MV-4-11 (cell line): ENCODE data around the gene DOHH.
"Not testable (repeated sequence)": the region's sequence is repeated elsewhere in the genome, so short reads cannot be mapped to it uniquely, and the experiment has no call there.

Experiments used
- DNase-seq: peaks from one replicate; lab custom pipeline; 2025; lab: John Stamatoyannopoulos, UW

The DOHH gene

GRCh38 chr19:3519126-3519525 is 18.7 kb upstream of the DOHH start:
- no peak for DNase-seq

- no peak for DNase-seq
Observed at GRCh38 chr19:3518659-3519058, 18.2 kb upstream of the DOHH start.

DNA sequence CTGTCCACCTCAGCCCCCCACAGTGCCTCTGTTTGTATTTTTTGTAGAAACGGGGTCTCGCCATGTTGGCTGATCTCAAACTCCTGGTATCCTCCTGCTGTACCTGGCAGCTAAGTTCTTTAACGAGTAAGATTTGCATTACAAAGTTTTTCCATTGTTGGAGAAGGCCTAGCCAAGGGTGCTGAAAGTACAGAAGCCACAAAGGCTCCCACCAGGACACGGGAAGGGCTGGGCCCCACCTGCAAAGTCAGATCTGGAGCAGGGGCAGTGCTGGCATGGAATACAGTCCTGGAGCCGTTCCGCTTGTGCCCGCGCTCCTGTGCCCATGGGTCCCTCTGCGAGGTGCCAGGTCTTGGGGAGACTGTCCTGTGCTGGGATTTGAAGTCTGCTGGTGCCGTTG is 17.8 kb upstream of the DOHH start:
- DNase-seq, result no peak

GRCh38 chr19:3517638-3518037 is 17.2 kb upstream of the DOHH start:
- DNase-seq, result no peak

DNA sequence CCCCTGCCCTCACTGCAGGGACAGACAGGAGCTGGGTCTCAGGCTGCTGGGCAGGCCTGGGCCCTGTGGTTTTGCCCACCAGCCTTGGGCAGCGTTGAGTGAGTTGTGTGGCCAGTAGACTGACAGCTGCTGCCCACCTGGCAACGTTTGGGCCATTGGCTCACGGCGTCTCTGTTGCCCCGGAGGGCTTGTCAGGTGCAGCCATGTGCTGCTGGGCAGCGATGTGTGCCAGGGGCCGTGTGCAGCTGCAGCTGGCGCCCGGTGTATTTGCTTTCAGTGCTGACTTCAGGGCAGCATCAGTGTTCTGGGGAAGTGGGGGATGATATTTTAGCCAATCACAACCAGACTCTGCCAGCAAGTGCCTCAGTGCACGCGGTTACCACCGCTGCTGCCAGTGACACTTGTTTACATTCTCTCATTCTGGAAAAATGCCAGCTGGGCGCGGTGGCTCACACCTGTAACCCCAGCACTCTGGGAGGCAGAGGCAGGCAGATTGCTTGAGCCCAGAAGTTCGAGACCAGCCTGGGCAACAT is 16.3 kb upstream of the DOHH start:
- DNase-seq, result no peak

GRCh38 chr19:3515891-3516422 is 15.5 kb upstream of the DOHH start:
- no peak for DNase-seq

- no peak for DNase-seq
Observed at GRCh38 chr19:3514930-3515329, 14.5 kb upstream of the DOHH start.

DNA sequence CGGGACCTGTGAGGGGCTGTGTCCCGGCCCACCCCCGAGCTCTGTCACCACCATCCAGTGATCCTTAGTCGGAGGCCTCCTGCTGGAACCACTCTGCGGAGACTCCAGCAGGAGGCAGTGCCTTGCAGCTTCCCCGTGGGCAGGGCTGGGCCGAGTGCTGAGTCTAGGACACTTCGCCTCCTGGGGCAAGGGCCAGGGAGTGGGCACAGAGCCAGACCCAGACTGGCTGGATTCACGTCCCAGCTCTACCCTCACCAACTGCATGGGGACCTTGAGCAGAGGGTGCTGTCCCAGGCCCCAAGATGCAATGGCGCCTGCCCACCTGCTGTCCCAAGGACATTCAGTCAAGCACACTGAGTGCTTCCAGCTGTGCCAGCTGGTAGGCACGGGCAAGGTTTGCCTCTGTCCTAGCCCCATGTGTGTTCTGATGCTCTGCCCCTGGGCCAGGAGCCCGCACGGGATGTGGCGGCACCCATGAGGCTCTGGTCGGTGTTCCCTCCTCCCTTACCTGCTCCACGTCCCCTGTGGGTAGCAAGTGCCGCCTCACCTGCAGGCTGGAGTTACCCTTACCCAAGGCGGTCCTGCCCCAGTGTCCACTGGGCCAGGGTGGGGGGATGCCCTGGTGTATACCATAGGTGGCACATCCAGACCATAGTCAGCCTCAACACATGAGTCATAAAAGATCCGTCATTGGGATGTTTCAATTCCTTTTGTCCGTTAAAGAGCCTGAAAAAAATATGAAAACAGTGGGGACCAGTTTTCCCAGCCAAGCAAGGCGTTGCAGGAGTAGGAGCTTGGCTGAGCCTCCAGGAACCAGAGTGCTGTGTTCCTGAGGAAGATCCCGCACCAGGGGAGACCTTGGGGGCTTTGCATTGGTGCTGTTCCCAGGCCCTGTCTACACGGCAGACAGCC is 13.0 kb upstream of the DOHH start:
- DNase-seq, result no peak

DNA sequence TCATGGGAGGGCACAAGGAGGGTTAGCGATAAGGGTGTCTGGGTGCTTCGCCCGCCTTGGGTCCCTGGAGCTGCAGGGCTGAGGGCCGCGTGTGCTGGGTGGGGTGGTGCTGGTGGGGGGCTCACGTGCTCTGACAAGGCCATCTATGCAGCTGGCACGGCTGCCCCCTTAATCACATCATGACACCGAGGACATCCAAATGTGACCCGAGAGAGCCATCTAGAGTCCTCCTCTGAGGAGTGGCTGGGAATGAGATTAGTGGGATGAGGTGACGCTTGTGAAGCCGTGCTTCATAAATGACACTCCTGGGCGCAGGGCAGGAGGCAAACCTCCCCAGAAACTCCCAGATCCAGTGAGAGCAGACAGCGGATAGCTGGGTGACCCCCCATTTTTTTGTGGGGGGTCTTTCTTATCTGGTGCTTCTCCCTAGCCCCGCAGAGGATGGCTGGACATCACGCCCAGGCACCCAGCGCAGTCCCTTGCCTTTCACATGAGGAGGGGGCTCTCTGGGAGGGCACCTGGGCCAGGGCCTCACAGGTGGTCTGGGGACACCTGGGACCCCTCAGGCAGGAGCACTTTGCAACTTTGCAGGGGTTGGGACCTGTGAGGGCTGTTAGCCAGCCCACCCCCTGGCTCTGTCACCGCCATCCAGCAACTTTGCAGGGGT is 12.2 kb upstream of the DOHH start:
- DNase-seq, result no peak

DNA sequence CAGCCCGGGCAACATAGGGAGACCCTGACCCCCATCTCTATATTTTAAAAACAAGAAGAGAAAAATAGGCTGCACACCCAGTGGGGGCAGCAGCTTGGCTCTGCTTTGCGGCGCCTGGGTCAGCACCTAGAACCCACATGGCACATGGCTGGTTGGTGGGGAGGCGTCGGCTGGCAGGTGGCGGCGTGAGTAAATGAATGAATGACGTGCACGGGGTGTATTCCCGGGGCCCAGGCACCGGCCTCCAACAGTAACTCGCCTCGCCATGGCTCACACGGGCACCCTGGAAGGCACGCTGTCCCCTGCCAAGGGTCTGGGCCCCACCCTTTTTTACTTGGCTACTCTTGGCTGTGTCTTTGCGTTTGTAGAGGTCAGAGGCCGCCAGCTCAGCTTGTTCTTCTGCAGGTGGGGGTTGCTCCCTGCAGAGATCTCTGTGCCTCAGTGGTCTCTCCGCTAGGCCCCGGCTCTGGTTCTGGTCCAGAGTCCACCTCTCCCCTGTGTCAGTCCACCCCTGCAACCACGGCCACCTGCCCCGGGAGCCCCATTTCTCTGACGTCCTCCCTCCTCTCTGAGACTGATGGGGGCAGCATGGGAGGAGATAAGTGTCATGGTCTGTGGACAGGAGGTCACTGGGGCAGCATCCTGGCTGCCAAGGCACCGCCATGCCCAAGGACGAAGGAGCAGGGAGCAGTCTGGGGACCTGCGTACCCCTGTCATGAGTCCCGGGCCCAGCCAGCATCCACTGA is 11.2 kb upstream of the DOHH start:
- no peak for DNase-seq

DNA sequence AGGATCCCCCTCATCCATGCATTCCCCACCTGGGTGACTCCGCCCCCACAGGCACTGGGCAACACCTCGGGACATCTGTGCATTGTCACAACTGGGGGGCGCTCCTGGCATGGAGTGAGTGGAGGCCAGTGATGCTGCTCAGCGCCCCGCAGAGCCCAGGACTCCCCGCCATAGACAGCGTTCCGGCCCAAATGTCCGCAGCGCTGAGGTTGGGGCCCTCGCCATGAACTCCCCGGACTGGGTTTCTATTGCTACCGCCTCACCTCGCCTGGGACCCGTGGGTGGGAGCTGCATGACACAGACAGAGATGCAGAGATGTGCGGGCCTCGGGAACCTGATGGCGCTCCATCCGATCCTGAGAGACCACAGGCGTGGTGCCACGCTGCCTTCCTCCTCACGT is 10.3 kb upstream of the DOHH start:
- no peak for DNase-seq

DNA sequence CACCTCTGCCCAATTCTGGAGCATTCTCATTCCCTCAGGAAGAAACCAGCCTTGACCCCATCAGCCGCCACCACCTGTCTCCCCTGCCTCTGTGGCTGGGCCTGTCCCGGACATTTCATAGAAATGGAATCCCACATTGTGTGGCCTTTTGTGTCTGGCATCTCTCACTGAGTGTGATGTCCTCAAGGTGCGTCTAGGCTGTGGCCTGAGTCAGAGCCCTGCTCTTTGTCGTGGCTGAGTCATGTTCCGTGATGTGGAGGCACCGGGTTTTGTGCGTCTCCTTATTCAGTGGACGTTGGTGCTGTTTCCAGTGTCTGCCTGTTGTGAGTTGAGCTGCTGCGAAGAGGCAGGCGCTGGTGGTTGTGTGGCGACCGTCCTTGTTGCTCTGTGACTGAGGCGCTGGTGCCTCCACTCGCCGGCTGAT is 9.1 kb upstream of the DOHH start:
- no peak for DNase-seq

- peak; percentile 17 for DNase-seq
Observed at GRCh38 chr19:3508771-3509535, 8.5 kb upstream of the DOHH start.

- not testable (repeated sequence) for DNase-seq
Observed at GRCh38 chr19:3508121-3508661, 7.7 kb upstream of the DOHH start.

- no peak for DNase-seq
Observed at GRCh38 chr19:3507371-3508120, 7.1 kb upstream of the DOHH start.

- no peak for DNase-seq
Observed at GRCh38 chr19:3506384-3507340, 6.2 kb upstream of the DOHH start.

DNA sequence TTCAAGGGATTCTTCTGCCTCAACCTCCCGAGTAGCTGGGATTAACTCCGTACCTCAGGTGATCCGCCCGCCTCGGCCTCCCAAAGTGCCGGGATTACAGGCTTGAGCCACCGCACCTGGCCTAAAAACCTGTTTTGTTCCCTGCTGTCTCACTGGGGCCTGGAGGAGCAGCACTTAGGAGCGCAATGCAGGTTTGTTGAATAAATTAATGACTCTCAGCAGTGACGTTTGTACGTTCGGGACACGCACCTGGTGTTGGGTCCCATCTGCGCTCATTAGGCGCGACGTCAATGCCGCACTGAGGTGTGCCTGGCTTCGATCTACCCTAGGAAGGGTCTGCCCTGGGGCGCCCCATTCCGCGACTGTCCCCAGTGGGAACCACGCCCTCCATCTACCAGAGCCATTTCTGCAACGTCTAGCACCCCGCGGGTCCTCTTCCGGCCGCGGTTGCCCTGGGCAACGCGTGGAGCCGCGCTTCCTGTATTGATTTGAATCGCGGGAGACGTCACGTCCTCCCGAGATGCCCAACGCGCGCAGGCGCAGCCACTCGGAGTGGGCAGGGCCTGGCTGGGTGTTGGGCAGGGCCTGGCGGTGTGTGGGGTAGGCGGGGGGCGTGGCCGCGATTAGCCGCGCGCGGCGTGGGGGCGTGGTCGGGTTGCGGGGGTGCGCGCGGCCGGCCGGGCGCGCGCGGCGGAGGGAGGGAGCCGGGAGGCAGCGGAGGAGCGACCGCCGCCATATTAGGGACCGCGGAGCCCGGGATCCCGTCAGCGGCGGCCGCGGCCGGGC is 5.3 kb upstream of the DOHH start, which contains the start of gene FZR1:
FZR1 (plus strand) TSS at position 714 of the 786 bp plus-strand sequence. CDS start 16,679 bp downstream, outside the sequence.
- peak; percentile 99 for DNase-seq

GRCh38 chr19:3504735-3505134 is 4.3 kb upstream of the DOHH start:
- peak; percentile 40 for DNase-seq
